SK-N-SH treated with all-trans-retinoic acid at 6 μM for 48 hours (cell line): ENCODE data around the gene GXYLT1.

Experiments used
- ARNTL ChIP-seq: fragments of 450-650 bp; formaldehyde crosslinking; IDR thresholded peaks from 2 replicates; pipeline ENCODE4 v1.5.0; 2020; ENCODE audit warnings: low read depth, mild to moderate bottlenecking, moderate library complexity, borderline replicate concordance
- CREB5 ChIP-seq: fragments of 250-450 bp; sonication (Bioruptor Pico); IDR thresholded peaks from 2 replicates; pipeline ENCODE4 v1.5.1; 2020; ENCODE audit warnings: low read depth, mild to moderate bottlenecking, moderate library complexity
- CSRNP3 ChIP-seq: fragments of 250-450 bp; sonication (Bioruptor Pico); IDR thresholded peaks from 2 replicates; pipeline ENCODE4 v1.5.1; 2021; ENCODE audit warnings: mild to moderate bottlenecking, moderate library complexity
- OSR1 ChIP-seq: fragments of 250-450 bp; sonication (Bioruptor Pico); IDR thresholded peaks from 2 replicates; pipeline ENCODE4 v1.8.0; 2022; ENCODE audit warnings: moderate library complexity, mild to moderate bottlenecking, inconsistent platforms
- PPARA ChIP-seq: fragments of 250-450 bp; sonication (Bioruptor Pico); IDR thresholded peaks from 2 replicates; pipeline ENCODE4 v1.5.0; 2020; ENCODE audit warnings: mild to moderate bottlenecking, borderline replicate concordance
- RARB ChIP-seq: fragments of 250-450 bp; sonication (Bioruptor Pico); IDR thresholded peaks from 2 replicates; pipeline ENCODE4 v1.8.0; 2021; ENCODE audit warnings: mild to moderate bottlenecking, moderate library complexity
- ZFP3 ChIP-seq: fragments of 250-450 bp; sonication (Bioruptor Pico); IDR thresholded peaks from 2 replicates; pipeline ENCODE4 v1.5.0; 2020; ENCODE audit warnings: mild to moderate bottlenecking, moderate library complexity
- ZFP30 ChIP-seq: fragments of 450-650 bp; formaldehyde crosslinking; IDR thresholded peaks from 2 replicates; pipeline ENCODE4 v1.5.0; 2022; ENCODE audit warnings: mild to moderate bottlenecking, moderate library complexity
- ZNF565 ChIP-seq: fragments of 450-650 bp; formaldehyde crosslinking; conservative IDR thresholded peaks from 2 replicates; pipeline ENCODE4 v1.5.0; 2020; ENCODE audit warnings: low read depth, mild to moderate bottlenecking, moderate library complexity

GRCh38 chr12:42172441-42173210 lies 28.0 kb upstream of the GXYLT1 start:
- TF ChIP-seq OSR1 (CRISPR knock-in tag), result no peak
- TF ChIP-seq ZFP3 (CRISPR knock-in tag), result no peak
- TF ChIP-seq ZFP30 (CRISPR knock-in tag), result no peak
- no peak for TF ChIP-seq ARNTL
- TF ChIP-seq PPARA (CRISPR knock-in tag), result no peak
- no peak for TF ChIP-seq CSRNP3
- TF ChIP-seq CREB5, result no peak
- no peak for TF ChIP-seq RARB (CRISPR knock-in tag)
- TF ChIP-seq ZNF565 (CRISPR knock-in tag), result no peak
